OCI-LY3 (cell line): ENCODE results near the gene SURF4.

Source experiments
- CTCF ChIP-seq: fragments of 200-600, 300-600 bp; sonication (generic); IDR thresholded peaks from 2 replicates; pipeline ENCODE4 v1.5.1; 2014; ENCODE audit warnings: antibody characterized with exemption, low read length, low read depth
- EZH2phosphoT487 ChIP-seq: fragments of 200-600 bp; shearing (Covaris generic); IDR thresholded peaks from 2 replicates; pipeline ENCODE4 v1.6.1; 2018; ENCODE audit warnings: antibody characterized with exemption, mixed run types, low read depth

DNA sequence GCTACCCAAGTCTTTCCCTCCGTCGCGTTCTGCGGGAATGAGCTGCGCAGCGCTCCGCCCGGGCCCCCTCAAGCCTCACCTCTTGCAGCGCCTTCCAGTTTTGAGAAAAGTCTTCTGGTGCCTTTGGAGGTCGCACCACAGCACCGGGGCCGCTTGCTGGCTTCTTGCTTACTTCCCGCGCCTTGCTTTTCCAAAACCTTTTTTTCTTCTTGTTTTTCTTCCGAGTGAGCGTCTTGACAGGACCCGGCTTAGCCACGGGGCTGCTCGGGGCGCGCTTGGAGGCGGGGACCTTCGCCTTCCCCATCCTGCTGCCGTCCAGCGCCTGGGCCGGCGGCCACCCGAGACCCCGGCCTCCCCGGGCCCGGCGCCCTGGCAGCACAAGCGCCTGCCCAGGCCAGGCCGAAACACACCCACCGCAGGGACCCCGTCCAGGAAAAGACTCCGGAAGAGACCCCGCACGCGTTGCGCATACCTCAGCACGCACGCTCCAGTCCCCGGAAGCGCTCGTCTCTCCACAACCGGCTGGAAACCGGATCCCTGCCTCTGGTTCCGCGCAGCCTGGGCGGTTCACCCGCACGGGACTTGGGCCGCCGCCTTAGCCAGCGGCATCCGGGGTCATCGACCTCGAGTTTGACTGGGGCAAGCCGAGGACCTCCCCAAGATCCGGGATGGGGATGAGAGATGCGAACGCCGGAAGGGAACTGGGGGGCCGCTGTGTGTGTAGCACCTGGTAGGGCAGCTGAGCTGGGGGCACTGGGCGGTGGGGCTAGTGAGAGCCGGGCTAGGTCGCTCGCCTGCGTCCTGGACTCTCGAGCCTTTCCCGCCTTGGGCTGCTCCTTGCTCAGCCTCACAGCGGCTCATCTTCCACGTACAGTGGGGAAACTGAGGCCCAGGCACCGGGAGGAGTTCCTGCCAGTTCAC, 41.9 kb upstream of the SURF4 start, which contains the start of gene REXO4:
- TF ChIP-seq EZH2phosphoT487 (no peak), CTCF (no peak)
